ENCODE measurements around the gene FYB2.
A peak's percentile ranks its signal among the peaks of the same experiment; 100 is the strongest.

The FYB2 gene, protein sequence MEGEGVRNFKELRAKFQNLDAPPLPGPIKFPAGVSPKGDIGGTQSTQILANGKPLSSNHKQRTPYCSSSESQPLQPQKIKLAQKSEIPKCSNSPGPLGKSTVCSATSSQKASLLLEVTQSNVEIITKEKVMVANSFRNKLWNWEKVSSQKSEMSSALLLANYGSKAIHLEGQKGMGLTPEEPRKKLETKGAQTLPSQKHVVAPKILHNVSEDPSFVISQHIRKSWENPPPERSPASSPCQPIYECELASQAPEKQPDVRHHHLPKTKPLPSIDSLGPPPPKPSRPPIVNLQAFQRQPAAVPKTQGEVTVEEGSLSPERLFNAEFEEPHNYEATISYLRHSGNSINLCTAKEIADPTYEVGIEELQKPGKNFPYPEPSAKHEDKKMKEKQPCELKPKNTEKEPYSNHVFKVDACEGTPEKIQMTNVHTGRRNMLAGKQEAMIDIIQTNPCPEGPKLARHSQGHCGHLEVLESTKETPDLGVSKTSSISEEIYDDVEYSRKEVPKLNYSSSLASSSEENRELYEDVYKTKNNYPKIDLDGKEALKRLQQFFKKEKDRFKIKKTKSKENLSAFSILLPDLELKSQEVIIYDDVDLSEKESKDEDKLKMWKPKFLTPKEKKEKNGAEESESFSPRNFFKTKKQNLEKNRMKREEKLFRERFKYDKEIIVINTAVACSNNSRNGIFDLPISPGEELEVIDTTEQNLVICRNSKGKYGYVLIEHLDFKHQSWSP

DNA sequence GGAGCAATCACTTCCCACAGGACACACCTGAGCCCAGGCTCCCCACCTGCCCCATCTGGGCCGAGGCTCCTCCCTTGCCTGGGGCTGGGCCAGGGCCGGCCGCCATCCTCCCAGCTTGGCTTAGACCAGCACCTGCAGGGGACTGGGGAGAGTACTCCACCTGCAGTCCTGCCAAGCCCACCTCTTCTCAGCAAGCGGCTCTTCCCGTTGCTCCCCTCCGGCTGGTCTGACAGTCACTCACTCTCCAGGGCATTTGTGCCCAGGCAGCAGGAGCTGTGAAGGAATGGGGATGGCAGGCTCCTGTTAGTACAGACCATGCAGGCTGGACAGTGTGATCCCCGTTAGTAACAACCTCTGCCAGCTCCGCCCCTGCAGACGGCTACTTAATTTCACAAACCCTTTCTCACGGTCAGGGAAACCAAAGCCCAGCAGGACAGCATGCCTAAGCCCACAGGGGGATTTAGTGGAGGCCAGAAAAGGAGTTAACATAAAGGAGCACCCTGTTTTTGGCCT lies at the start of gene FYB2:
Gene FYB2, minus strand, starts transcription at position 18 of the 513 bp plus-strand sequence. CDS start 114 bp downstream, outside the sequence.
- no peak for DNase-seq (ENCODE audit: low read depth)
- no peak within 1 kb of the TSS for H3K4me3 ChIP-seq (ENCODE audit: low read depth, low read length)

GRCh38 chr1:56868761-56869160 lies 49.6 kb upstream of the FYB2 start:
- H3K4me3 ChIP-seq (ENCODE audit: low read depth, low read length), result no peak overlapping the region
- DNase-seq (ENCODE audit: low read depth), result no peak

DNA sequence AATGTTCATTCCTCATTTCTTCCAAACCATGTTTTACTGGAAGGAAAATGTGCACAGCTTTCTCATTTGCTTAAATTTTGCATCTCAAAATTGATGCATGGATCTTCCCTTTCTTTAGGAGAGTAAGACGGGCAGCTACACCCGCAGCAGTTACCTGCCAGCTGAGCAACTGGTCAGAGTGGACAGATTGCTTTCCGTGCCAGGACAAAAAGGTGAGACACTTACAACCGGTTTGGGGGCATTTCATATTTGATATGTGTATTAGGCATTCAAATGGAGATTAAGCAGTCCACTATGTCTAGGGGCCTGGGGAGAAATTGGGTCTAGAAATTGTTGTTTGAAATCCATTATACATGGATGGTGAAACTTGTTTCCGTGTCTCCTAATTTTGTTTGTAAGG lies 48.3 kb upstream of the FYB2 start:
- no peak overlapping the region for H3K4me3 ChIP-seq (ENCODE audit: low read depth, low read length)
- no peak for DNase-seq (ENCODE audit: low read depth)

GRCh38 chr1:56866656-56867055 lies 47.5 kb upstream of the FYB2 start:
- H3K4me3 ChIP-seq (ENCODE audit: low read depth, low read length), result no peak overlapping the region
- peak; percentile 56 for DNase-seq (ENCODE audit: low read depth)

GRCh38 chr1:56864430-56864829 lies 45.2 kb upstream of the FYB2 start:
- no peak for DNase-seq (ENCODE audit: low read depth)
- no peak overlapping the region for H3K4me3 ChIP-seq (ENCODE audit: low read depth, low read length)

DNA sequence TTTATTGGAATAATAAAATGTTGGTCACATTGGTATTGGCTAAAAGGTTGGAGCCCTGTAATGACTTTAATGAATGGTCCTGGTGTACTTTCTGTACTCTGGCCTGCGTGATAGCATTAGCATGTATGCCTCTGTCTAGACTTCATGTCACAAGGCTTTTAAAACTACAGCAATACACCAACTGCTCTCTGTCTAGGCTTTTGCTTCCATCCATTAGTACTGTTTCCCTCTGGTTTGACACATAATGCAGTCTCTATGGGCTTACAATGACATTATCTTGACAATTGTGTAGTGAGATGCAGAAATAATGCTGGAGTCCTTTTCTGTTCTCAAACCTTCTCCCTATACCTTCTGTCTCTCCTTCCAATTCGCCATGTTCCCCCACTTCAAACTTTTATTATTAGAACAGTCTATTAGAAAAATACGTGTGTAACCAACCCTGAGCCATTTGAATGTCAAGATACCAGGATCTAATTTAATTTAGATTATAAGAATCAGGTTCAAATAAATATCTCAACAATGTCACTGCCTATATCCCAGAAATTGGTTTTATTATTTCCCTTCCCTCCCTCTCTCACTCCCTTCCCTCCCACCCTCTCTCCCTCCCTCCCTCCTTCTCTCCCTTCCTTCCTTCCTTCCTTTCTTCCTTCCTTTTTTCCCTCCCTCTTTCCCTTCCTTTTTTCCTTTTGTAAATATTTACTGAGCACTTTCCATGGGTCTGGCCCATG lies 44.2 kb upstream of the FYB2 start:
- no peak overlapping the region for H3K4me3 ChIP-seq (ENCODE audit: low read depth, low read length)
- no peak for DNase-seq (ENCODE audit: low read depth)

DNA sequence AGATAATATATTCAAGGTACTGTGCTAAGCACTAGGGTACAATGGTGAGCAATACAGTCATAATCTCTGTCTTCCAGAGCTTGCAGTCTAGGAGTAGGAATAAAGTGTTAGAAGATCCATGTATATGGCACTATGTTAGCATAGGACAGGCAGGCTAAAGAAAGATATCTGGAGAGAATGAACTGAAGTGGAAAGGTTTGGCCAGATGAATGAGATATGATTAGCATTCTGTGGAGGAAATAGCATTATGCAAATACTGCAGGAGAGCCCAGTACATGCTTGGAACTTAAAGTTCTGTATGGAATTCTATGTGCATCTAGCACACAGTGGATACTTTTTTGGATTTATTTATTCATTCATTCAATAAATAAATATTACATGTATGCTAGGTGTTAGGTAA lies 40.1 kb upstream of the FYB2 start:
- DNase-seq (ENCODE audit: low read depth), result no peak
- no peak overlapping the region for H3K4me3 ChIP-seq (ENCODE audit: low read depth, low read length)

DNA sequence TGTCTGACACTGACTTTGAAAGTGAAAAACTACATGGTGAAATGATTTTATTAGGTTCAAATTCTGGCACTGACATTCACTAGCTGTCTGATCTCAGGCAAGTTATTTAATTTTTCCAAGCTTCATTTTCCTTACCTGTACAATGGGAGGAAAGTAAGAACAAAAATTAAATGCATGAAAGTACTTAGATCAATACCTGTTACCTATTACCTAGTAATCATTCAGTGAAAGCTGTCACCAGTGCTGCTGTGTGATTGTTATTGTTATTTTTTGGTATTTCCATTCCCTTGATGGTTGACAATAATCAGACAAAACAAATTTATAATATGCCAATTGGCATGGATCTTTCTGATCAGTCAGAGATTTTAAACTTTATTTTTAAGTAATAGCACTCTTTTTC lies 37.0 kb upstream of the FYB2 start:
- no peak overlapping the region for H3K4me3 ChIP-seq (ENCODE audit: low read depth, low read length)
- no peak for DNase-seq (ENCODE audit: low read depth)

DNA sequence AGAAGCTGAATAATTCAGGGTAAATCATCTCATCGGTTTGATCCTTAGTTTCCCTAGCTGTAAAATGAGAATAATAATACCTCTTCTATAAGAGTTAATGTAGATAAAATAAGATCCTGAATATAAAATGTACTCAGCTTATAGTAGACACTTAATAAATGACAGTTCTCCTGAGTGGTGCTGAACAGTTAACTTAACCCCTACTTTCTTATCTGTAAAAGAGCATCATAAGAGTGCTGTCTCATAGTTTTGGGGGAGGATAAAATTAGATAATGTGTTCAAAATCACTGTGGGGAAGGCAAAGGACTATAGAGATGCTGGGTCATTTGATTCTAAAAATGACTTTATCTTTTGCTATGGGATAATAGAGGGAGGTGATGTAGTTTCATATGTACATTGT lies 36.0 kb upstream of the FYB2 start:
- DNase-seq (ENCODE audit: low read depth), result no peak
- no peak overlapping the region for H3K4me3 ChIP-seq (ENCODE audit: low read depth, low read length)

GRCh38 chr1:56854521-56855099 lies 35.4 kb upstream of the FYB2 start, which contains the start of gene C8A:
Gene C8A, plus strand, starts transcription at chr1:56854797. Its CDS starts 105 bp downstream, at chr1:56854902.
- DNase-seq (ENCODE audit: low read depth), result no peak
- H3K4me3 ChIP-seq (ENCODE audit: low read depth, low read length), result no peak within 1 kb of the TSS

DNA sequence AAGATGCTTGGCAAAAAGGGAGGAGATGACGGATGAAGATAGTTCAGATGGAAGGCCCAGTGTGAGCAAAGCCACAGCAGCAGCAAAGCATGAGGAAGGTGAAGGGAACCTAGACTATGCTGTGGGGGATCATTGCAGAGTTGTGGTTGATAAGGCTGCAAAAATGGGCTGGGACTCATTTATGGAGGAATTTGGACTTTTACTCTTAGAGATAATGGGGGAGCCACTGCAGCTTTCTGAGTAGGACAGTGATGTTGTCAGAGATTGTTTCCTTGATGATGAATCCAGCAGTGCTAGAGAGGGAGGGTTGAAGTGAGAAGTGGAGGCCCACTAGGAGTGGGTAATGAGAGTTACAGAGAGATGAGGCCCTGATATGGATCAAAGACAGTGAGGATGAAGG lies 33.3 kb upstream of the FYB2 start:
- H3K4me3 ChIP-seq (ENCODE audit: low read depth, low read length), result no peak overlapping the region
- no peak for DNase-seq (ENCODE audit: low read depth)

DNA sequence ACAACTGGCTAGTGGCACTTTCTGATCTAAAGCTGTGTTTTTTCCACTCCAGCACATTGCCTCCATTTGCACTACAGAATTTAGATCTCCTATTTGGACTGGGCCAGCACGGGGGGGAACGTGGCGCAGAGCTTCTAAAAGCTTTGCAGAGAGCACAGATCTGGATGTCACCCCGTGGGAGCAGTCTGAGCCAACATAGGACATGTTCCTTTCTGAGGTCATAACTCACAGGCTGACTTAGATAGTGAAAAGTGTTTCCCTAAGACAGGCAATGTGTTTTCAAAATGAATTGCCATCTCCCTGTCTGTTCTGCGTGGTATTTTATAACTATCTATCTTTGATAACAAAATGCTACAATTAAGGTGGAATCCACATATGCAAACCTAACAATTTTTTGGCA lies 31.7 kb upstream of the FYB2 start:
- no peak for DNase-seq (ENCODE audit: low read depth)
- H3K4me3 ChIP-seq (ENCODE audit: low read depth, low read length), result no peak overlapping the region

GRCh38 chr1:56850411-56850810 lies 31.2 kb upstream of the FYB2 start:
- no peak for DNase-seq (ENCODE audit: low read depth)
- H3K4me3 ChIP-seq (ENCODE audit: low read depth, low read length), result no peak overlapping the region

- no peak for DNase-seq (ENCODE audit: low read depth)
- no peak overlapping the region for H3K4me3 ChIP-seq (ENCODE audit: low read depth, low read length)
These were observed 30.5 kb upstream of the FYB2 start for GRCh38 chr1:56849750-56850149.

GRCh38 chr1:56845343-56845742 lies 26.1 kb upstream of the FYB2 start:
- DNase-seq (ENCODE audit: low read depth), result no peak
- H3K4me3 ChIP-seq (ENCODE audit: low read depth, low read length), result no peak overlapping the region

GRCh38 chr1:56844545-56845136 lies 25.4 kb upstream of the FYB2 start:
- DNase-seq (ENCODE audit: low read depth), result no peak

GRCh38 chr1:56843544-56843943 lies 24.3 kb upstream of the FYB2 start:
- no peak overlapping the region for H3K4me3 ChIP-seq (ENCODE audit: low read depth, low read length)
- no peak for DNase-seq (ENCODE audit: low read depth)

More at GRCh38 chr1:56844545-56845136, 25.4 kb upstream of the FYB2 start:
- no peak overlapping the region for H3K4me3 ChIP-seq (ENCODE audit: low read depth, low read length)

- peak; percentile 78 for DNase-seq (ENCODE audit: low read depth)
- H3K4me3 ChIP-seq (ENCODE audit: low read depth, low read length), result no peak overlapping the region
These were observed 19.6 kb upstream of the FYB2 start for GRCh38 chr1:56838759-56839158.

DNA sequence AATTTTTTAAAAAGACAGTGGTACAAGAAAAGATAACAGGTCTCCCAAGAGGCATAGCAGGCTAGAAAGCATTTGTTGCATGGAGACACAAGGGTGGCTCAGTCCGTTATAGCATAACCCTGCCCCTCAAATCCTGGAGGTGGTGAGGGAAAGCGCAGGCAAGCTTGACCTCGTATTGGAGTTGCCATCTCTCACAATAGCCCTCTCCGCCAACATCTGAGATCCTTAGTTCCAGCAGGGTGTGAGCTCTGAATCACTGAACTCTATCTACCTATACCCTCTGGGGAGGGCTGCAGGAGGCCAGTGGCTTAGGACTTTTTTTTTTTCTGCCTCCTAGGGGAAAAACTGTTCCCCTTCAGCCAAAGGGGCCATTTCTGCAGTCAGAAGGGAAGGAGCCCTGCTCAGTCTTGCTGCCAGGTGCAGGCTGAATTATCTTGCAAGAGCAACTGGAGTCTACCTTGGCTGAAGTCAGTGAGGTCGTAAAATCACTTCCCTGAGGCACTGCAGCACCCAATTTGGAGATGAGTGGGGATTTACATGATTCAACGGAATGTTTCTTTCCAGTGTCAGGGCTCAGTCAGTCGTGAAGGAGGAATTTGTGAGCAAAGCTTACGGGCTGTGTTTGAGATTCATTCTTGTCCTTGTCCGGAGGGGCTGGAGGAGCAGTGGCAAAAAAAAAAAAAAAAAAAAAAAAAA lies 18.2 kb upstream of the FYB2 start:
- DNase-seq (ENCODE audit: low read depth), result no peak

More for the DNA sequence above, 18.2 kb upstream of the FYB2 start:
- no peak overlapping the region for H3K4me3 ChIP-seq (ENCODE audit: low read depth, low read length)

All from skeletal muscle cell (primary cell).